Neuronal stem cell (in vitro differentiated cells): ENCODE results near the gene CACNG6.

Experiments used
- DNase-seq: peaks from one replicate; pipeline ENCODE4 v3.0.0-alpha.2; 2013; ENCODE audit warnings: low spot score
- H2AFZ ChIP-seq: one replicate; pipeline ENCODE4 v1.6.1; 2013; ENCODE audit warnings: mild to moderate bottlenecking, low read length, inconsistent platforms
- H2AK5ac ChIP-seq: 2 replicates; pipeline ENCODE4 v1.6.1; 2013; ENCODE audit warnings: low read depth, mild to moderate bottlenecking, inconsistent platforms, low read length, moderate library complexity, mixed read lengths
- H2BK120ac ChIP-seq: 2 replicates; pipeline ENCODE4 v1.6.1; 2013; ENCODE audit warnings: low read depth, mild to moderate bottlenecking, inconsistent platforms, low read length, moderate library complexity, mixed read lengths
- H2BK12ac ChIP-seq: one replicate; pipeline ENCODE4 v1.6.1; 2013; ENCODE audit warnings: low read length, inconsistent platforms
- H2BK15ac ChIP-seq: 2 replicates; pipeline ENCODE4 v1.6.1; 2013; ENCODE audit warnings: mild to moderate bottlenecking, low read length, inconsistent platforms, mixed read lengths
- H2BK5ac ChIP-seq: one replicate; pipeline ENCODE4 v1.6.1; 2013; ENCODE audit warnings: inconsistent platforms, mild to moderate bottlenecking, low read length, moderate library complexity
- H3K14ac ChIP-seq: one replicate; pipeline ENCODE4 v1.6.1; 2013; ENCODE audit warnings: low read length, inconsistent platforms
- H3K18ac ChIP-seq: 2 replicates; pipeline ENCODE4 v1.6.1; 2013; ENCODE audit warnings: low read length, inconsistent platforms
- H3K23ac ChIP-seq: 2 replicates; pipeline ENCODE4 v1.6.1; 2013; ENCODE audit warnings: low read depth, mild to moderate bottlenecking, mixed read lengths, low read length, inconsistent platforms; ENCODE audit not compliant: poor library complexity
- H3K27ac ChIP-seq: replicated peaks from 3 replicates; pipeline ENCODE4 v1.5.1; 2013; ENCODE audit warnings: low read length, inconsistent platforms
- H3K27me3 ChIP-seq, 3 experiments: 2 replicates each; pipeline ENCODE4 v1.6.1; 2013; ENCODE audit warnings: low read length in 3 of 3, mild to moderate bottlenecking in 2 of 3, inconsistent platforms in 1 of 3, low read depth in 1 of 3, mixed read lengths in 1 of 3, moderate library complexity in 1 of 3; ENCODE audit not compliant: control insufficient read depth in 3 of 3, insufficient read depth in 3 of 3
- H3K36me3 ChIP-seq, 2 donors: replicated peaks in 1 of 2; 2 replicates each; pipeline ENCODE4 v1.6.1; 2013; ENCODE audit warnings: low read length in 2 of 2; ENCODE audit not compliant: control insufficient read depth in 2 of 2, insufficient read depth in 2 of 2
- H3K4ac ChIP-seq: 2 replicates; pipeline ENCODE4 v1.6.1; 2013; ENCODE audit warnings: inconsistent platforms, mild to moderate bottlenecking, low read length, moderate library complexity
- H3K4me1 ChIP-seq, 2 donors: 1 replicate in 1 of 2; 2 replicates in 1 of 2; pipeline ENCODE4 v1.6.1; 2013; ENCODE audit warnings: low read length in 2 of 2, low read depth in 1 of 2; ENCODE audit not compliant: control insufficient read depth in 2 of 2, insufficient read depth in 1 of 2
- H3K4me2 ChIP-seq: one replicate; pipeline ENCODE4 v1.6.1; 2013; ENCODE audit warnings: mild to moderate bottlenecking, low read length, inconsistent platforms; ENCODE audit not compliant: insufficient read depth, poor library complexity, severe bottlenecking
- H3K4me3 ChIP-seq, 2 donors: 2 replicates each; pipeline ENCODE4 v1.5.1; 2013; ENCODE audit warnings: low read length in 2 of 2, mild to moderate bottlenecking in 2 of 2, inconsistent platforms in 1 of 2, moderate library complexity in 1 of 2
- H3K79me1 ChIP-seq: one replicate; pipeline ENCODE4 v1.6.1; 2013; ENCODE audit warnings: low read depth, mild to moderate bottlenecking, inconsistent platforms, low read length, moderate library complexity
- H3K9ac ChIP-seq: one replicate; pipeline ENCODE4 v1.6.1; 2013; ENCODE audit warnings: mild to moderate bottlenecking, low read depth, low read length, inconsistent platforms; ENCODE audit not compliant: poor library complexity
- H3K9me3 ChIP-seq, 2 donors: replicated peaks in 1 of 2; 2 replicates each; pipeline versions ENCODE3 to v1.6.1; 2013; ENCODE audit warnings: low read length in 2 of 2, mild to moderate bottlenecking in 2 of 2, inconsistent platforms in 1 of 2, low read depth in 1 of 2, mixed read lengths in 1 of 2, moderate library complexity in 1 of 2; ENCODE audit not compliant: control insufficient read depth in 2 of 2, insufficient read depth in 1 of 2
- H4K8ac ChIP-seq: one replicate; pipeline ENCODE4 v1.6.1; 2013; ENCODE audit warnings: low read depth, mild to moderate bottlenecking, inconsistent platforms, low read length, moderate library complexity
- H4K91ac ChIP-seq: one replicate; pipeline ENCODE4 v1.6.1; 2013; ENCODE audit warnings: low read length, low read depth, mild to moderate bottlenecking, inconsistent platforms; ENCODE audit not compliant: poor library complexity
- WGBS, 2 donors: extraction: QIAGEN DNeasy Blood & Tissue Kit; methylation state at CpG; one replicate each; pipeline ENCODE4 v1.1.7; 2013; ENCODE audit warnings: missing lambda C conversion rate in 2 of 2, mixed read lengths in 1 of 2; ENCODE audit not compliant: insufficient read length in 2 of 2, insufficient replicate concordance in 1 of 2; ENCODE audit errors: extremely low coverage in 2 of 2; 5-methylcytosine and 5-hydroxymethylcytosine counted together

Gene CACNG6

GRCh38 chr19:53985863-53986262 lies 5.6 kb upstream of the CACNG6 start:
- no peaks in the 10 kb centered on the region for H3K36me3 ChIP-seq
- DNase-seq: no peak
- peaks cover 4 to 7% of the 10 kb centered on the region in 2 donors for H3K4me1 ChIP-seq
- H3K4me2 ChIP-seq: no peak overlapping the region
- H3K4ac ChIP-seq: no peak overlapping the region
- H2AFZ ChIP-seq: no peak overlapping the region
- H2BK12ac ChIP-seq: no peak overlapping the region
- H2AK5ac ChIP-seq: no peak overlapping the region
- no CpG with 5 or more reads among the region's 6 CpGs for WGBS, 2 donors
- no peaks in the 10 kb centered on the region for H3K79me1 ChIP-seq
- H3K27me3 ChIP-seq: peaks cover 0 to 20% (median 6%) of the 10 kb centered on the region in 3 experiments
- no peak overlapping the region for H3K14ac ChIP-seq
- no peak overlapping the region for H3K18ac ChIP-seq
- H3K9ac ChIP-seq: no peak overlapping the region
- no peak overlapping the region for H4K91ac ChIP-seq
- no peak overlapping the region for H3K27ac ChIP-seq
- H3K9me3 ChIP-seq: no peaks in the 10 kb centered on the region
- H2BK120ac ChIP-seq: no peak overlapping the region
- H2BK5ac ChIP-seq: no peak overlapping the region
- no peak overlapping the region for H2BK15ac ChIP-seq
- H3K4me3 ChIP-seq: no peak overlapping the region
- no peak overlapping the region for H4K8ac ChIP-seq
- no peak overlapping the region for H3K23ac ChIP-seq

GRCh38 chr19:53988981-53989380 lies 2.5 kb upstream of the CACNG6 start:
- H3K4ac ChIP-seq: no peak overlapping the region
- no peak overlapping the region for H2BK5ac ChIP-seq
- H2BK12ac ChIP-seq: no peak overlapping the region
- no peaks in the 10 kb centered on the region for H3K9me3 ChIP-seq
- H3K4me1 ChIP-seq: peaks cover 3 to 11% of the 10 kb centered on the region in 2 donors
- no peak overlapping the region for H2AK5ac ChIP-seq
- H3K4me2 ChIP-seq: no peak overlapping the region
- H4K91ac ChIP-seq: no peak overlapping the region
- no peak for DNase-seq
- no peak overlapping the region for H3K23ac ChIP-seq
- no peaks in the 10 kb centered on the region for H3K36me3 ChIP-seq
- H4K8ac ChIP-seq: no peak overlapping the region
- no CpG with 5 or more reads among the region's 6 CpGs for WGBS, 2 donors
- no peak overlapping the region for H3K4me3 ChIP-seq
- H3K9ac ChIP-seq: no peak overlapping the region
- no peak overlapping the region for H3K27ac ChIP-seq
- H3K27me3 ChIP-seq: peaks cover 0 to 8% (median 0%) of the 10 kb centered on the region in 3 experiments
- H2BK120ac ChIP-seq: no peak overlapping the region
- H3K18ac ChIP-seq: no peak overlapping the region
- H2AFZ ChIP-seq: no peak overlapping the region
- no peak overlapping the region for H2BK15ac ChIP-seq
- H3K14ac ChIP-seq: no peak overlapping the region
- H3K79me1 ChIP-seq: no peaks in the 10 kb centered on the region

- no peaks in the 10 kb centered on the region for H3K9me3 ChIP-seq
- H3K4ac ChIP-seq: no peak overlapping the region
- WGBS, 2 donors: no CpG with 5 or more reads among the region's 22 CpGs
- H3K27me3 ChIP-seq: peaks cover 0 to 8% (median 0%) of the 10 kb centered on the region in 3 experiments
- H4K8ac ChIP-seq: no peak overlapping the region
- no peak overlapping the region for H2BK5ac ChIP-seq
- H4K91ac ChIP-seq: no peak overlapping the region
- no peak overlapping the region for H2AFZ ChIP-seq
- peak overlapping the region; percentile 15 for H3K18ac ChIP-seq
- peak overlapping the region; percentile 31 for H2AK5ac ChIP-seq
- no peak overlapping the region for H3K4me2 ChIP-seq
- H2BK15ac ChIP-seq: peak overlapping the region; percentile 23
- no peak overlapping the region for H3K14ac ChIP-seq
- no peaks in the 10 kb centered on the region for H3K36me3 ChIP-seq
- no peak for DNase-seq
- no peak overlapping the region for H2BK12ac ChIP-seq
- no peak overlapping the region for H3K9ac ChIP-seq
- H3K23ac ChIP-seq: peak overlapping the region; percentile 26
- no peak overlapping the region for H3K4me3 ChIP-seq
- no peaks in the 10 kb centered on the region for H3K79me1 ChIP-seq
- no peak overlapping the region for H2BK120ac ChIP-seq
- no peak overlapping the region for H3K27ac ChIP-seq
- H3K4me1 ChIP-seq: peaks cover 3 to 12% of the 10 kb centered on the region in 2 donors
Observed at GRCh38 chr19:53989600-53990533, 1.6 kb upstream of the CACNG6 start.

- H3K4me2 ChIP-seq: no peak overlapping the region
Observed at GRCh38 chr19:53992211-53992610, 774 bp downstream of the CACNG6 start.

More at GRCh38 chr19:53992211-53992610, 774 bp downstream of the CACNG6 start:
- Histone ChIP-seq H2BK12ac (no peak overlapping the region), H3K36me3 (no peaks in the 10 kb centered on the region), H3K79me1 (no peaks in the 10 kb centered on the region), H2BK120ac (peak overlapping the region; percentile 58), H3K23ac (no peak overlapping the region), H3K9me3 (no peaks in the 10 kb centered on the region), H3K27ac (no peak overlapping the region), H4K91ac (no peak overlapping the region), H2AFZ (no peak overlapping the region), H3K4me1 (peaks cover 3 to 14% of the 10 kb centered on the region in 2 donors), H3K18ac (peak overlapping the region; percentile 98), H3K9ac (no peak overlapping the region), H3K4ac (no peak overlapping the region), H2AK5ac (peak overlapping the region; percentile 95), H3K4me3 (peak overlapping the region in 1 of 2 donors; percentile 42), H2BK15ac (peak overlapping the region; percentile 62), H3K27me3 (peaks cover 0 to 8% (median 0%) of the 10 kb centered on the region in 3 experiments), H2BK5ac (peak overlapping the region; percentile 85), H3K14ac (no peak overlapping the region), H4K8ac (no peak overlapping the region)
- DNase-seq: no peak
- no CpG with 5 or more reads among the region's 9 CpGs for WGBS, 2 donors
